Left ventricle myocardium inferior (tissue), 1 donor: Measurements from ENCODE around the gene TNFSF13. TPM values are rescaled to one million over a fixed set of nuclear protein-coding genes. Genes with fewer than 3 reads are reported as not detected.
A peak's percentile ranks its signal among the peaks of the same experiment; 100 is the strongest.

Experiments used
- DNase-seq: peaks from one replicate; pipeline ENCODE4 v3.0.0-alpha.2; 2020
- H3K27ac ChIP-seq: fragments of 200-600 bp; replicated peaks from 2 replicates; pipeline ENCODE4 v1.8.0; 2021
- H3K27me3 ChIP-seq: fragments of 200-600 bp; 2 replicates; pipeline ENCODE4 v1.8.0; 2021; ENCODE audit warnings: low read depth
- H3K36me3 ChIP-seq: fragments of 200-600 bp; 2 replicates; pipeline ENCODE4 v1.8.0; 2021
- H3K4me1 ChIP-seq: fragments of 200-600 bp; 2 replicates; pipeline ENCODE4 v1.8.0; 2021
- H3K4me3 ChIP-seq: fragments of 200-600 bp; 2 replicates; pipeline ENCODE4 v1.8.0; 2021; ENCODE audit warnings: mild to moderate bottlenecking, moderate library complexity
- H3K9me3 ChIP-seq: fragments of 200-600 bp; replicated peaks from 2 replicates; pipeline ENCODE4 v1.8.0; 2021
- CTCF ChIP-seq: fragments of 200-600 bp; IDR thresholded peaks from 2 replicates; pipeline ENCODE4 v1.8.0; 2021; ENCODE audit warnings: antibody characterized with exemption, mild to moderate bottlenecking, borderline replicate concordance
- intact Hi-C: fragments of 100-400 bp; cut with micrococcal nuclease; formaldehyde crosslinking; loops from one replicate; pipeline ENCODE4 v1.11.0; 2022
- total RNA-seq: library from RNA; stranded (reverse); fragmentation: NEBNext Ultra II Directional; extraction: Animal tissue kit (Norgen Biotek cat#: 25700); gene quantifications from one replicate; pipeline ENCODE4 v1.2.1, GENCODE V29; 2021
- donor health status: DM: no; HTN: yes; CAD: no; lungs with severe emphysema.

Gene TNFSF13
- total RNA-seq, 1 donor from 2014 or later, result 6.3 TPM

GRCh38 chr17:7548585-7549400, 9.8 kb upstream of the TNFSF13 start, which contains the start of gene TNFSF12:
TSS of gene TNFSF12 (plus strand) at chr17:7549058. CDS start at chr17:7549154, 96 bp downstream.
- Histone ChIP-seq H3K27ac (peak within 1 kb of the TSS; percentile 96), H3K9me3 (no peaks in the 10 kb centered on the region), H3K4me3 (peak within 1 kb of the TSS; percentile 89), H3K4me1 (peaks cover 44% of the 10 kb centered on the region), H3K27me3 (no peaks in the 10 kb centered on the region), H3K36me3 (peaks cover 14% of the 10 kb centered on the region)
- peak; percentile 48 for TF ChIP-seq CTCF
- intact Hi-C loops, result no loop called here
- peak; percentile 79 for DNase-seq

- Histone ChIP-seq H3K4me1 (peaks cover 41% of the 10 kb centered on the region), H3K9me3 (no peaks in the 10 kb centered on the region), H3K27ac (peak overlapping the region; percentile 96), H3K4me3 (peak overlapping the region; percentile 89), H3K27me3 (no peaks in the 10 kb centered on the region), H3K36me3 (peaks cover 17% of the 10 kb centered on the region)
- intact Hi-C loops, result no loop called here
- peak; percentile 26 for DNase-seq
- no peak for TF ChIP-seq CTCF
Observed at GRCh38 chr17:7549401-7550055, 9.0 kb upstream of the TNFSF13 start.

GRCh38 chr17:7550344-7550743, 8.2 kb upstream of the TNFSF13 start:
- H3K9me3 ChIP-seq, result no peaks in the 10 kb centered on the region
- peaks cover 33% of the 10 kb centered on the region for H3K4me1 ChIP-seq
- peaks cover 17% of the 10 kb centered on the region for H3K36me3 ChIP-seq
- H3K27me3 ChIP-seq, result no peaks in the 10 kb centered on the region
- TF ChIP-seq CTCF, result no peak
- DNase-seq, result no peak
- peak overlapping the region; percentile 89 for H3K4me3 ChIP-seq
- H3K27ac ChIP-seq, result peak overlapping the region; percentile 96
- intact Hi-C loops, result no loop called here

- Histone ChIP-seq H3K27ac (no peak overlapping the region), H3K9me3 (no peaks in the 10 kb centered on the region), H3K27me3 (no peaks in the 10 kb centered on the region), H3K4me1 (peaks cover 31% of the 10 kb centered on the region), H3K36me3 (peaks cover 17% of the 10 kb centered on the region), H3K4me3 (no peak overlapping the region)
- DNase-seq, result no peak
- no peak for TF ChIP-seq CTCF
- intact Hi-C loops, result no loop called here
Observed at GRCh38 chr17:7551396-7551795, 7.2 kb upstream of the TNFSF13 start.

- no peak overlapping the region for H3K4me3 ChIP-seq
- no peak for DNase-seq
- no peaks in the 10 kb centered on the region for H3K27me3 ChIP-seq
- no peaks in the 10 kb centered on the region for H3K9me3 ChIP-seq
- H3K36me3 ChIP-seq, result peaks cover 17% of the 10 kb centered on the region
- intact Hi-C loops, result no loop called here
- H3K27ac ChIP-seq, result peak overlapping the region; percentile 27
- peaks cover 38% of the 10 kb centered on the region for H3K4me1 ChIP-seq
- TF ChIP-seq CTCF, result no peak
Observed at GRCh38 chr17:7552621-7553051, 5.9 kb upstream of the TNFSF13 start.
